GM23338 (cell line): ENCODE data around the gene C1QTNF2. TPM values are rescaled to one million over a fixed set of nuclear protein-coding genes. Genes with fewer than 3 reads are reported as not detected.

ENCODE experiments used
- ATAC-seq: fragments of 200-7000 bp; cut with Tn5 transposase; 3 replicates; pipeline ENCODE4 v1.9.1; 2020
- DNase-seq: peaks from one replicate; pipeline ENCODE4 v3.0.0-alpha.2; 2015; ENCODE audit warnings: low spot score
- H2AFZ ChIP-seq: fragments of 200-600 bp; sonication (generic); 2 replicates; pipeline ENCODE4 v1.8.0; 2016; ENCODE audit warnings: antibody characterized with exemption, mild to moderate bottlenecking, moderate library complexity
- H3F3A ChIP-seq: fragments of 200-600 bp; sonication (generic); replicated peaks from 2 replicates; pipeline ENCODE4 v1.8.0; 2017; ENCODE audit warnings: antibody characterized with exemption, mixed run types, low read depth
- H3K27ac ChIP-seq: fragments of 200-600 bp; sonication (generic); 2 replicates; pipeline ENCODE4 v1.6.1; 2016; ENCODE audit warnings: low read depth
- H3K27me3 ChIP-seq: fragments of 200-600 bp; sonication (generic); 2 replicates; pipeline ENCODE4 v1.8.0; 2016; ENCODE audit warnings: mild to moderate bottlenecking, mixed run types, moderate library complexity; ENCODE audit not compliant: insufficient read depth
- H3K36me3 ChIP-seq: fragments of 200-600 bp; sonication (generic); 2 replicates; pipeline ENCODE4 v1.8.0; 2016; ENCODE audit warnings: mild to moderate bottlenecking; ENCODE audit not compliant: insufficient read depth
- H3K4me1 ChIP-seq: fragments of 200-600 bp; sonication (generic); 2 replicates; pipeline ENCODE4 v1.8.0; 2016; ENCODE audit warnings: mild to moderate bottlenecking, moderate library complexity; ENCODE audit not compliant: insufficient read depth
- H3K4me2 ChIP-seq: fragments of 200-600 bp; sonication (generic); 2 replicates; pipeline ENCODE4 v1.7.1; 2017; ENCODE audit warnings: mixed run types
- H3K4me3 ChIP-seq: fragments of 200-600 bp; sonication (generic); 2 replicates; pipeline ENCODE4 v1.6.1; 2016; ENCODE audit warnings: mixed run types
- H3K79me2 ChIP-seq: fragments of 200-600 bp; sonication (generic); replicated peaks from 2 replicates; pipeline ENCODE4 v1.8.0; 2017; ENCODE audit warnings: mild to moderate bottlenecking; ENCODE audit not compliant: insufficient read depth
- H3K9me2 ChIP-seq: fragments of 200-600 bp; sonication (generic); 2 replicates; pipeline ENCODE4 v1.8.0; 2017; ENCODE audit not compliant: insufficient read depth
- H4K20me1 ChIP-seq: fragments of 200-600 bp; sonication (generic); replicated peaks from 2 replicates; pipeline ENCODE4 v1.8.0; 2017; ENCODE audit warnings: mild to moderate bottlenecking; ENCODE audit not compliant: insufficient read depth
- H3K27ac Mint-ChIP-seq: 2 replicates; pipeline ENCODE4 v1.8.0; 2020; ENCODE audit warnings: inconsistent platforms, mild to moderate bottlenecking, moderate library complexity, mixed read lengths
- H3K27me3 Mint-ChIP-seq: 3 replicates; pipeline ENCODE4 v1.8.0; 2022; ENCODE audit warnings: low read depth, mild to moderate bottlenecking, moderate library complexity, mixed read lengths, inconsistent platforms; ENCODE audit not compliant: insufficient read depth, poor library complexity
- H3K36me3 Mint-ChIP-seq: 3 replicates; pipeline ENCODE4 v1.8.0; 2021; ENCODE audit warnings: low read depth, mild to moderate bottlenecking, inconsistent platforms, moderate library complexity, mixed read lengths
- H3K4me1 Mint-ChIP-seq: 3 replicates; pipeline ENCODE4 v1.8.0; 2020; ENCODE audit warnings: mild to moderate bottlenecking, inconsistent platforms, mixed read lengths
- H3K4me3 Mint-ChIP-seq: 3 replicates; pipeline ENCODE4 v1.8.0; 2021; ENCODE audit warnings: moderate library complexity, mild to moderate bottlenecking, inconsistent platforms, mixed read lengths
- H3K9me3 Mint-ChIP-seq: 3 replicates; pipeline ENCODE4 v1.8.0; 2020; ENCODE audit warnings: moderate library complexity, mild to moderate bottlenecking, inconsistent platforms, mixed read lengths
- CREB1 ChIP-seq: fragments of 250-450 bp; sonication (Bioruptor Pico); IDR thresholded peaks from 2 replicates; pipeline ENCODE4 v1.5.0; 2020; ENCODE audit warnings: low read depth, mild to moderate bottlenecking, moderate library complexity
- CTCF ChIP-seq, 2 experiments: fragments of 200-600 bp in 1 of 2; sonication (generic) in 1 of 2; conservative IDR thresholded peaks; 2 replicates each; pipeline versions ENCODE4 v1.5.1 to v1.6.1; 2016 to 2017; ENCODE audit warnings: antibody characterized with exemption in 2 of 2, low read depth in 2 of 2, mild to moderate bottlenecking in 2 of 2, moderate library complexity in 1 of 2
- ETS1 ChIP-seq: IDR thresholded peaks from 2 replicates; pipeline ENCODE4 v1.6.1; 2016; ENCODE audit warnings: antibody characterized with exemption
- EZH2 ChIP-seq: fragments of 200-600 bp; sonication (generic); IDR thresholded peaks from one replicate; pipeline ENCODE4 v1.8.0; 2017; ENCODE audit warnings: antibody characterized with exemption, mild to moderate bottlenecking, low read depth; ENCODE audit not compliant: unreplicated experiment
- EZH2phosphoT487 ChIP-seq: fragments of 200-600 bp; sonication (generic); IDR thresholded peaks from one replicate; pipeline ENCODE4 v1.8.1; 2018; ENCODE audit warnings: antibody characterized with exemption; ENCODE audit not compliant: unreplicated experiment
- JUNB ChIP-seq: IDR thresholded peaks from one replicate; pipeline ENCODE4 v1.6.1; 2016; ENCODE audit warnings: antibody characterized with exemption; ENCODE audit not compliant: unreplicated experiment
- NANOG ChIP-seq: IDR thresholded peaks from 2 replicates; pipeline ENCODE4 v1.6.1; 2016; ENCODE audit warnings: antibody characterized with exemption, borderline replicate concordance
- POLR2AphosphoS5 ChIP-seq: IDR thresholded peaks from 2 replicates; pipeline ENCODE4 v1.6.1; 2016; ENCODE audit warnings: antibody characterized with exemption, low read depth
- REST ChIP-seq: IDR thresholded peaks from one replicate; pipeline ENCODE4 v1.6.1; 2018; ENCODE audit warnings: antibody characterized with exemption; ENCODE audit not compliant: unreplicated experiment
- STAT1 ChIP-seq: IDR thresholded peaks from one replicate; pipeline ENCODE4 v1.6.1; 2016; ENCODE audit warnings: antibody characterized with exemption; ENCODE audit not compliant: unreplicated experiment
- ZNF114 ChIP-seq: fragments of 250-450 bp; sonication (Bioruptor Pico); IDR thresholded peaks from 2 replicates; pipeline ENCODE4 v1.5.0; 2020; ENCODE audit warnings: mild to moderate bottlenecking, moderate library complexity
- ZNF331 ChIP-seq: fragments of 250-450 bp; sonication (Bioruptor Pico); IDR thresholded peaks from 2 replicates; pipeline ENCODE4 v1.5.0; 2020; ENCODE audit warnings: low read depth, mild to moderate bottlenecking, moderate library complexity
- polyA plus RNA-seq: library from polyadenylated mRNA; unstranded; fragments of >200 nt; fragmentation: Nextera tagmentation; extraction: Ambion mirVana; gene quantifications from 2 replicates; pipeline ENCODE4 v1.2.1, GENCODE V29; 2016
- total RNA-seq: library from RNA; depleted of rRNA; stranded (reverse); fragments of >200 nt; shearing (Covaris generic); gene quantifications from 2 replicates; pipeline ENCODE4 v1.2.3, GENCODE V29; 2014
- TF ChIP-seq, protein P1 (sequence below): fragments of 250-450 bp; sonication (Bioruptor Pico); IDR thresholded peaks from 2 replicates; pipeline ENCODE4 v1.5.0; 2020; ENCODE audit warnings: mild to moderate bottlenecking, moderate library complexity

Gene C1QTNF2
- total and polyA plus RNA-seq, 2 experiments from 2014 or later: 0.56 to 0.92 TPM

DNA sequence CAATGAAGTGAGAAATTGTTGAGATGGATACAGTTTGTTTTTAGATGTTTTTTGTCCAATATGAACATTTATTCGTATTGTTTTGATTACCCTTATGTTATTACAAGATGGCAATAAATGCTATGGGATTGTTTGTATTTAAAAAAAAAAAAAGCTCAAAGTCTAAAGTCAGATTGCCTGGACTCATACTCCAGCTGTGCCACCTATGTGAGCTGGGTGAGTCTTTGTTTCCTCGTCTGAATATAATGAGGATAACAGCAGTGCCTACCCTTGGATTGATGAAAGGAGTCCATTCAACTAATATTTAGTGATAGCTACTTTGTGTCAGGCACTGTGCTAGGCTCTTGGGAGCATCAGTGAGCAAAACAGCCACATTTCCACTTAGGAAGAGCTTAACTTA is 43.4 kb downstream of the C1QTNF2 start (continued):
- TF ChIP-seq REST: no peak

- Histone ChIP-seq H3F3A (no peaks in the 10 kb centered on the region), H2AFZ (no peak overlapping the region), H3K27me3 (no peaks in the 10 kb centered on the region), H3K27ac (no peak overlapping the region), H3K79me2 (no peaks in the 10 kb centered on the region), H3K4me2 (no peak overlapping the region), H4K20me1 (no peaks in the 10 kb centered on the region), H3K4me3 (no peak overlapping the region), H3K4me1 (0 out of 2 replicates have a peak, but pooled peaks cover 5% of the 10 kb centered on the region), H3K9me2 (peaks cover 3% of the 10 kb centered on the region; the same call in 1 of the 2 replicates), H3K36me3 (no peaks in the 10 kb centered on the region)
- Mint-ChIP-seq H3K36me3 (no peaks in the 10 kb centered on the region), H3K4me3 (no peak overlapping the region), H3K9me3 (no peaks in the 10 kb centered on the region), H3K4me1 (peaks cover 13% of the 10 kb centered on the region; the same call in 2 of the 3 replicates), H3K27me3 (peaks cover 4% of the 10 kb centered on the region), H3K27ac (no peak overlapping the region)
- no peak for DNase-seq
- no peak for ATAC-seq
- no peak for TF ChIP-seq STAT1
- TF ChIP-seq, protein P1, sequence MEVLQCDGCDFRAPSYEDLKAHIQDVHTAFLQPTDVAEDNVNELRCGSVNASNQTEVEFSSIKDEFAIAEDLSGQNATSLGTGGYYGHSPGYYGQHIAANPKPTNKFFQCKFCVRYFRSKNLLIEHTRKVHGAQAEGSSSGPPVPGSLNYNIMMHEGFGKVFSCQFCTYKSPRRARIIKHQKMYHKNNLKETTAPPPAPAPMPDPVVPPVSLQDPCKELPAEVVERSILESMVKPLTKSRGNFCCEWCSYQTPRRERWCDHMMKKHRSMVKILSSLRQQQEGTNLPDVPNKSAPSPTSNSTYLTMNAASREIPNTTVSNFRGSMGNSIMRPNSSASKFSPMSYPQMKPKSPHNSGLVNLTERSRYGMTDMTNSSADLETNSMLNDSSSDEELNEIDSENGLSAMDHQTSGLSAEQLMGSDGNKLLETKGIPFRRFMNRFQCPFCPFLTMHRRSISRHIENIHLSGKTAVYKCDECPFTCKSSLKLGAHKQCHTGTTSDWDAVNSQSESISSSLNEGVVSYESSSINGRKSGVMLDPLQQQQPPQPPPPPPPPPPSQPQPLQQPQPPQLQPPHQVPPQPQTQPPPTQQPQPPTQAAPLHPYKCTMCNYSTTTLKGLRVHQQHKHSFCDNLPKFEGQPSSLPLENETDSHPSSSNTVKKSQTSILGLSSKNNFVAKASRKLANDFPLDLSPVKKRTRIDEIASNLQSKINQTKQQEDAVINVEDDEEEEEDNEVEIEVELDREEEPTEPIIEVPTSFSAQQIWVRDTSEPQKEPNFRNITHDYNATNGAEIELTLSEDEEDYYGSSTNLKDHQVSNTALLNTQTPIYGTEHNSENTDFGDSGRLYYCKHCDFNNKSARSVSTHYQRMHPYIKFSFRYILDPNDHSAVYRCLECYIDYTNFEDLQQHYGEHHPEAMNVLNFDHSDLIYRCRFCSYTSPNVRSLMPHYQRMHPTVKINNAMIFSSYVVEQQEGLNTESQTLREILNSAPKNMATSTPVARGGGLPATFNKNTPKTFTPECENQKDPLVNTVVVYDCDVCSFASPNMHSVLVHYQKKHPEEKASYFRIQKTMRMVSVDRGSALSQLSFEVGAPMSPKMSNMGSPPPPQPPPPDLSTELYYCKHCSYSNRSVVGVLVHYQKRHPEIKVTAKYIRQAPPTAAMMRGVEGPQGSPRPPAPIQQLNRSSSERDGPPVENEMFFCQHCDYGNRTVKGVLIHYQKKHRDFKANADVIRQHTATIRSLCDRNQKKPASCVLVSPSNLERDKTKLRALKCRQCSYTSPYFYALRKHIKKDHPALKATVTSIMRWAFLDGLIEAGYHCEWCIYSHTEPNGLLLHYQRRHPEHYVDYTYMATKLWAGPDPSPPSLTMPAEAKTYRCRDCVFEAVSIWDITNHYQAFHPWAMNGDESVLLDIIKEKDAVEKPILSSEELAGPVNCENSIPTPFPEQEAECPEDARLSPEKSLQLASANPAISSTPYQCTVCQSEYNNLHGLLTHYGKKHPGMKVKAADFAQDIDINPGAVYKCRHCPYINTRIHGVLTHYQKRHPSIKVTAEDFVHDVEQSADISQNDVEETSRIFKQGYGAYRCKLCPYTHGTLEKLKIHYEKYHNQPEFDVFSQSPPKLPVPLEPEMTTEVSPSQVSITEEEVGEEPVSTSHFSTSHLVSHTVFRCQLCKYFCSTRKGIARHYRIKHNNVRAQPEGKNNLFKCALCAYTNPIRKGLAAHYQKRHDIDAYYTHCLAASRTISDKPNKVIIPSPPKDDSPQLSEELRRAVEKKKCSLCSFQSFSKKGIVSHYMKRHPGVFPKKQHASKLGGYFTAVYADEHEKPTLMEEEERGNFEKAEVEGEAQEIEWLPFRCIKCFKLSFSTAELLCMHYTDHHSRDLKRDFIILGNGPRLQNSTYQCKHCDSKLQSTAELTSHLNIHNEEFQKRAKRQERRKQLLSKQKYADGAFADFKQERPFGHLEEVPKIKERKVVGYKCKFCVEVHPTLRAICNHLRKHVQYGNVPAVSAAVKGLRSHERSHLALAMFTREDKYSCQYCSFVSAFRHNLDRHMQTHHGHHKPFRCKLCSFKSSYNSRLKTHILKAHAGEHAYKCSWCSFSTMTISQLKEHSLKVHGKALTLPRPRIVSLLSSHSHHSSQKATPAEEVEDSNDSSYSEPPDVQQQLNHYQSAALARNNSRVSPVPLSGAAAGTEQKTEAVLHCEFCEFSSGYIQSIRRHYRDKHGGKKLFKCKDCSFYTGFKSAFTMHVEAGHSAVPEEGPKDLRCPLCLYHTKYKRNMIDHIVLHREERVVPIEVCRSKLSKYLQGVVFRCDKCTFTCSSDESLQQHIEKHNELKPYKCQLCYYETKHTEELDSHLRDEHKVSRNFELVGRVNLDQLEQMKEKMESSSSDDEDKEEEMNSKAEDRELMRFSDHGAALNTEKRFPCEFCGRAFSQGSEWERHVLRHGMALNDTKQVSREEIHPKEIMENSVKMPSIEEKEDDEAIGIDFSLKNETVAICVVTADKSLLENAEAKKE (CRISPR knock-in tag): no peak
- TF ChIP-seq CTCF (conservative IDR thresholded peaks at IDR 0.05; ENCODE audit: low read depth in 2 of 2): no peak
- no peak for TF ChIP-seq POLR2AphosphoS5
- no peak for TF ChIP-seq EZH2phosphoT487
- no peak for TF ChIP-seq JUNB
- TF ChIP-seq ZNF114 (CRISPR knock-in tag): no peak
- TF ChIP-seq CREB1 (CRISPR knock-in tag): no peak
- no peak for TF ChIP-seq EZH2
- TF ChIP-seq ETS1: no peak
- TF ChIP-seq NANOG: no peak
- TF ChIP-seq ZNF331: no peak
Measured at GRCh38 chr5:160325716-160326115, 44.7 kb downstream of the C1QTNF2 start.
